Activated naive CD4-positive, alpha-beta T cell treated with anti-CD3 and anti-CD28 coated beads, Interleukin-2, amount 50 U/mL, for 16 hours (primary cell): ENCODE data around the gene ADAM33.

ENCODE experiments used
- DNase-seq: peaks from one replicate; pipeline ENCODE4 v3.0.0-alpha.2; 2020

ADAM33 gene

DNA sequence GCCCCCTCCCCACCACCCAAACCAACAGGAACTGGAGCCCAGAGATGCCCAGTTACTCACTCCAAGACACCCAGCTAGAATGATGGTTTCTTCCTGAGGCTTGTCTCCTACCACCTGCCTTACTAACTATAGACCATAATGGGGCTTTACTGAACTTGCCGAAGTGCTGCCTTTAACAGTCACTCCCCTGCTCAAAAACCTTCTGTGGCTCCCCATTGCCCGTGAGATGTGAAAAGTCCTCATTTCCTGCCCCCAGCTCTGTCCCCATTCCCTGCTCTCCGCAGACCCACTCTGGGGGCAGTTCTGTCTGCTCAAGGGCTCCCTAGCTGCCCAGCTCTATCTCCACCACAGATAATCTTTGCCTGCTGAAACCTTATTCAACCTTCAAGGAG is 25.7 kb upstream of the ADAM33 start:
- no peak for DNase-seq

DNA sequence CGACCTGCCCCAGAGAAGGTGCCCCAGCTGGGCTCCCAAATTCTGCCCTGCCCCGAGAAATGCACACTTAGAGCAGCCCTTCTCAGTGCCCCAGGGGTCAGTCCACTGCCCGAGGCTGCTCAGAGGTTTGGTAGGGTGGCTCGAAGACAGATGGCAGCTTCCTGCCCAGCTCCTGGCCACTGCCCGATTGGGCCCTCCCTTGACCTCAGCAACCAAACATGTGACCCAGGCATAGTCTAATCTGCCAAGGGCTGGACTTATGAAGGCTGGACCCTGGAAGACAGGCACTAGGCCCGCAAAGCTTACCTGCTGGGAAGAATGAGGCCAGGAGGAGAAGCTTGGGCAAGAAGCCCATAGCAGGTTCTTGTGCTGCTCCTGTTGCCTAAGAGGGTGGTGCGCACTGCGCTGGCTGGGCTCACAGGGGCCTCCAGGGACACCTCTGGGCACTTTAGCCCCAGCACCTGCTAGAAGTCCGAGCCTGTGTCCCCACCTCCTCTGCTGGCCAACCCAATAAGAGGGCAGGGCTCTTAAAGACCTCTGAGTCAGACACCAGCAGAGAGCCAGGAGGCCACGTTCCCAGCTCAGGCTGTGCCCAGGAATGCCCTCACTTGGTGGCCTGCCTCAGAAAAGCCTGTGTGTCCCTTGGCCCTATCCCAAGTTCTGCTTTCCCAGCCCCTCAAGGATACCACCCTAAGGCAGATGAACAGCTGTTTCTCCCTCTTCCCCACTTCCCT is 25.1 kb upstream of the ADAM33 start:
- DNase-seq, result no peak

DNA sequence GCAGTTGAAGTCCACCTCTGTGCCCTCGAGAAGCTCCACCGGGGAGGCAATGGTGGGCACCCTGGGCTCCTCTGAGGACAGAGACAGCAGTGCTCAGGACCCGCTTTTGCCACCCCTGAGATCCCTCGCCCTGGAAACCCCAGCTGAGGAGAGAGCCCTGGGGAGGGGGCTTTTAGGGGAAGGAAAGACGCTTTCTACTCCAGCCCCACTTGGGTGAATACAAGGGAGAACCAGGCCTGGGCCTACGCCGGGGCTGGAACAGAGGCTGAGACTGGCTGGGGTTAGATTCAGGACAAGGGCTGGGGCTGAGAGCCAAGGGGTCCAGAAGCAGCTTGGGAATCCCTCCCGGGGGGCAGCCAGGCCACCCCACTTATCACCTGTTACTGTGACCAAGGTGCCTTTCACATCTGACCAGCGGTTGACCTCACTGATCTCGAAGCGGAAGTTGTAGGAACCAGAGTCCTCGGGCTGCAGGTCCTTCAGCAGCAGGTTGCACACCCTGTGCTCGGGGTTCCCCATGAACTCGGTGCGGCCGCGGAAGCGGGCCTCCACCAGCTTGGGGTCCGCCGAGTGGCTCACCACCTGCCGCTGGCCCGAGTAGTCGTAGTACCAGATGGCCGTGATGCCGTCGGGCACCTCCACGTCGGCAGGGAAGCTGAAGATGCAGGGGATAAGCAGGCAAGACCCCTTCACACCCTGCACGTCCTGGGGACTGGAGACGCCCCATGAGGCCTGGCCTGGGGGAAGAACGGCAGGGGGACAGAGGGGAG is 24.3 kb upstream of the ADAM33 start:
- DNase-seq, result no peak

DNA sequence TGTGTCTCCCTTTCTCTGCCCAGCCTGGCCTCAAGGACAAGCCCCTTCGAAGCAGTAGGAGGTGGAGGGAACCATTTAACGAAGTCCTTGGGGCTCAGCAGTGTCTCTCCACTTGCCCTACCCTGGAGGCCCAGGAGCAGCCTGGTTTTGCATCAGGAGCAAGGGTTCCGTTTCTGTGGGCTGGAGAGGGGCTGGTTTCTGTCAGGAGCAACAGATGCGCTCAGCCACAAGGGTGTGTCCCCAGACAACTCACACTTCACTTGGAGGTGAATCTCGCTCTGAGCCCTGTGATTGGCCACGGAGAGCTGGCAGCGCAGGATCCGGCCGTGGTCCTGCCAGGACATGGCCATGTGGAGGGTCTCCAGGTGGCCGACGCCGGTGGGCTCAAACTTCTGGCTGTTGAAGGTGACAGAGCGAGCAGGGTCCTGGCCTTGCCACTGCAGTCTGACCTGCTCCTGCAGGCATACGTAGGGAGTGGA is 23.7 kb upstream of the ADAM33 start:
- DNase-seq, result no peak

DNA sequence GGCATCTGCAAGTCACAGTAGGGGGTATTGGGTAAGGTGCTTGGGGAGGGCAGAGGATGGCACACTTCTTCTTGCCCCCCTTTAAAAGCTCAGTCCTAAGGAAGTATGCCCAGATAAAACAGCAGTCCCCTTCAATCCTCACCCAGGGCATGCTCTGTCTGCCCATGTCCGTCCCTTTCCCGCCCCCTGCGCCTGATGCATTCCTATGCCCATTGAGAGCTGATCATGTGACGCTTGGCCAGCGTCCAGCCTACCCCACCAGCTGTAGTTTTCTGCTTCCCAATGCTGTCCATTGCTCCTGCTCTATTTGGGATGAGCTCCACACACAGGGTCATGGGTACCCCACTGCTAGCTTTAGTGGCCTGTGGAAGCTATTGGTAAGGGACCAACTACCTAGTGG is 22.3 kb upstream of the ADAM33 start:
- no peak for DNase-seq

DNA sequence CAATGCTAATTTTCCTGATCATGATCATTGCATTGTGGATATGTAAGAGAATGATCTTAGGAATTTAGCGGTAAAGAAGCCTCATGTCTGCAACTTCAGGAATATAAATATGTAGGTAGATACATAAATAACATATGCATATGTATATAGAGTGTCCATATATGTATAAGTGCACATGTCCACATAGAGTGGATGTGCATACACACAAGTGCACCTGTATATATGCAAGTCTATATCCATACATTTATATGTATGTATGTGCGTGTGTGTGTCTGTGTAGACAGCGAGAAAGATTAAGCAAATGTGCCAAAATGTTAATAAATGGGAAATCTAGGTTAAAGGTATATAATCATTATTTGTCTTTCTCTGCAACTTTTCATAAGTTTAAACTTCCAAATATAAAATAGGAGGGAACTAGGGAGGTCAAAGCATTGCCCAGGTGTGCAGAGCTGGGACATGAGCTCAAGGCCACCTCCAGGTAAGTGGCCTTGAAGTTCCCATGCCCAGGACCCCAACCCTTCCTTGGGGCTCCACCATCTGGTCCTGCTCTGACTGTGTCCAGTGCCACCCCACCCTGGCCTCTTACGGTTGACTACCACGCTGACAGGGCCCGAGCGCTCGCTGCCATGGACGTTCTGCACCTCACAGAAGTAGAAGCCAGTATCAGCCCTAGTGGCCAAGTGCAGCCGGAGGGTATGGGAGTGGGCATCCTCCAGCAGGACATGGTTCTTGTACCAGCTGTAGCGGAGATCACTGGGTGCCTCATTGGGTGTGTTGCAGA is 21.0 kb upstream of the ADAM33 start:
- no peak for DNase-seq

DNA sequence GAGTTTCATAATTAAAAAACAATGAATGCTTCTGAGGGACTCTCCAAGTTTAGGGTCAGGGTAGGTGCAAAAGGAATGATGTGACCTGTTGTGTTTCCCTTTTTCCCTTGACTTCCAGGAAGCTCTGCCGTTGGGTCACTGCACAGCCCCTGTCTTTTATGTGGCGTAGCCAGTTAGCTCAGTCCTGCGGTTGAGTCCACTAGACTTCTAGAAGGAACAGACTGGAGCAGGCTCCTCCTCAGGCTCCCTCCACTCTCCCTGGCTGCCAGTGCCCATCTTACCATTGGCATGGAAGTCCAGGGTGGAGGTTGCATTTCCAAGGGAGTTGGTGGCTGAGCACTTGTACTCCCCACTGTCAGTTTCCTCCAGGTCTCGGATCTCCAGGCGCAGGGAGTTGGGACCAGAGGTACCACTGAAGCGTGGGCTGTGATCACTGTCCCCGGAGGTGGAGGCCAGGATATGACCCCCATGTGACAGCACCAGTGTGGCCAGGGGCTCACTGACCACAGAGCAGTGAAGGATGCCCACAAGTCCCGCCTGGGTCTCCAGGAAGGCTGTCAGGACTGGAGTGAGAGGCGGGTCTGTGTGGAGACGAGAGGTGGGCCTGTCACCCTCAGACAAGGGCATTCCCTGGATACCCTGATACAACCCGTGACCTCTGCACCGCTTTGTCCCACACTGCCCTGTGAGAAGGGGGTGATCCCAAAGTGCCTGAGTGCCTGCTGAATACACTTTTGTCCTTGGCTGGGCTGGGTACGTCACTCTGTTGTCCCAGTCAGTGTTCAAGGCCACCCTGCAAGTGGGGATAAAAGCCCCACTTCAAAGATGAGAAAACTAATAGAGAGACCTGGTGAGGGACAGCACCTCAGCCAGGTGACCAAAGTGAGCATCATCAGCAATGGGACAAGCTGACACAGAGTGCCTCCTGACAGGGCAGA is 19.5 kb upstream of the ADAM33 start:
- no peak for DNase-seq

DNA sequence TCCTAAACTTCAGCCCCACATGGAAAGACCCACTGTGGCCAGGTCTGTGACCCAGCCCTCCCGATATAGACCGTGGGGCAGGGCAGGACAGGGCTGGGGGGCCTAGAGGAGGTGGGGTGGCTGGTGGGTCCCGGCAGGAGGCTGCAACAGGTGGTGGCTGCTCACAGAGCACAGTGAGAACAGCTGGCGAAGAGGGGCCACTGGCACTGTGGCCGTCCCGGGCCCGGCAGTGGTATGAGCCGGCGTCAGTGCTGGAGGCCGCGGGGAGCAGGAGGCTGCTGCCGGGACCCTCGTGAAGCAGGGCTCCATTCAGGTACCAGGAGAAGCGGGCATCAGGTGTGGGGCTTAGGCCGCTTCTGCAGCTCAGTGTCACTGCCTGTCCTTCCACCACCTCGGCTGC is 17.2 kb upstream of the ADAM33 start:
- no peak for DNase-seq

DNA sequence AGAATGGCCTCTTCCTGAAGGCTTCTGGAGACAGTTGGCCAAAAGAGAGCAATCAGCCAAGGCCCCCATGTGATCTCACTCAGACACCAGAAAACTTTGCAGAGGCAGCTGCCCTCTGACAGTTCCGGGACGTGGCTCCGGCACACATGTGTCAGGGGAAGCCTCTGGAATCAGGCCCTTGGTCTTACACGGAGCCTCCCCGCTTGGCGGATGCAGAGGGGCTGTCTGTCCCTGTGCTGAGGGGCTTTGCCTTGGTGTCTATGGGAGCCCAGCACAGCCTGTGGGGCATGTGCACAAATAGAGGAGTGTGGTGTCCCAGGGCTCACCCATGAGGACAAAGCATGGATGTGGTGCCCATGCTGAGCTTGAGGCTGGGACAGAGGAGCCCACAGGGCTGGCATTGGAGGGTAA is 16.8 kb upstream of the ADAM33 start:
- DNase-seq, result no peak

DNA sequence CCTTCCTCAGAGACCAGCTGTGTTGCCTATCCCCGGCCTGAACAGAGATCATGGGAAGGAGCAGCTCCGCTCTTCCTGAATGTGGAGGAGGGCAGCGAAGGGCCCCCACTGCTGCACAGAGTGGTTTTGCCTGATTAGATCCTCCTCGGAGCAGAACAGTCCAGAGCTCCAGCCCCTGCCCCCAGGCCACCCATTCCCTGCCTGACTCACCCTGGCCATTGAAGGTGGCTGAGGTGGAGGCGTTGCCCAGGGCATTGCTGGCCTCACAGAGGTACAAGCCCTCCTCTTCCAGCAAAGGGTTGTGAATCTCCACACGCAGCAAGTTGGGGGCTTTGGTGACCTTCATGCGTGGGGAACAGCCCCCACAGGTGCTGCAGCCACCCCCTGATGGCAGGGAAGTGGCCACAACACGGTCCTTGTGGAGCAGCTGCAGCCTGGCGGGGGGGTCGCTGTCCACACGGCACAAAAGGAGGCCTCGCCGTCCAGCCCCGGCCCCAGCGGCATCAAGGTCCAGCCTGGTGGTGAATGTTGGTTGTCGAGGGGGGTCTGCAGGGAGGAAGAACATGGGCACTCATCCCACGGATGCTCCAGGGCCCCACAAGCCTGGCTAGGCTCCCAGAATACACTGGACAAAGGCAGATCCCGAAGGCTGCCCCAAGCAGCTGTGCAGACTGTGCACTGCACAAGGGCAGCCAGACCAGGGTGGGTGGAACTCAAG is 15.9 kb upstream of the ADAM33 start:
- DNase-seq, result no peak

DNA sequence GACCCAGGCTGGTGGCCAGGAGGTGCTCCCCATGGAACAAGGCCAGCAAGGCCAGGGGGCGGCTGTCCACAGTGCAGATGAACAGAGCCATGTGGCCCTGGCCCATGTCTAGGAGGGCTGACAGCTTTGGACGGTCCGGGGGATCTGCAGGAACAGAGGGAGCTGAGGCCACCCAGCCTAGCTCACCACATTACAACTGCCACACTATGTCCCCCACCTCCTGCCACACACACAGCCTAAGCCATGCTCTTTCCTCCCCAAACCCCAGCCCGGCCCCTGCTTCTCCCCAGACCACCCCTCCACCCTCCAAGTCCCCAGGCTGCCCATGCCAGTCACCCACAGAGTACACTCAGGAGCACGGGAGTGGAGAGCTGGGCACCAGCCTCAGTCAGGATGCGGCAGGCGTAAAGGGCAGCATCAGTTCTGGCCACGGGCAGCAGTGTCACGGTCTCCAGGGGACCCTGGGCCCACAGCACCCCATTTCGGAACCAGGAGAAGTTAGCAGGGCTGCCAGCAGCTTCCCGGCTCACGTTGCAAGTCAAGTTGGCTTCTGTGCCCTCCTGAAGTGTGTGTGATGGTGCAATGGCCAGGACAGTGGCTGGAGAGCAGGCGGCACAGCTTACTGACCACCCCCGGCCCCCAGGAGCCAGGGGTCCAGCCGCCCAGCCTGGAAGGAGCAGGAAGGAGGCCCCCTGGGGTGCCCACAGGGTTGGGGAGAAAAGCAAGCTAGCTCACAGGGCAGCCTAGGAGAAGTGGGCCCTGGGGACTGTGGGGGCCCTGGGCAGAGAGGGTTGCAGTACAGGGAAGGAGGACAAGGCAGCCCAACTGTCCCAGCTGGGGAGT is 15.2 kb upstream of the ADAM33 start:
- no peak for DNase-seq

DNA sequence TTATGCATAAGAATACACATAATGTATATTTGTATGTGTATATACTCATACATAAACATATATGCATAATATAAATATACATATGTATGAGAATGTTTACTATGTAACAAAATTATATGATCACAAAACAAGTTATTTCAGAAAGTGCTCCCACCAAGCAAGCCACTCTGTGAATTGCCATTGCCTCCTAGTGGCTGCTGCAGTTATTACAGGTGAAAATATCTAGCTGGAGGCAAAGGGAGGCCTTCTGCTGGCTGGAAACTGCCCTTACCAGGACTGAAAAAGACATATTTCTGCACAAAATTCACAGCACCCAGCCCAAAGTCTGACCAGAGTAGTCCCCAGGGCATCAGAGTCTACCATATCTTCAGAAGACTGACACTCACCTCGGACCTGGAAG is 14.4 kb upstream of the ADAM33 start:
- no peak for DNase-seq

DNA sequence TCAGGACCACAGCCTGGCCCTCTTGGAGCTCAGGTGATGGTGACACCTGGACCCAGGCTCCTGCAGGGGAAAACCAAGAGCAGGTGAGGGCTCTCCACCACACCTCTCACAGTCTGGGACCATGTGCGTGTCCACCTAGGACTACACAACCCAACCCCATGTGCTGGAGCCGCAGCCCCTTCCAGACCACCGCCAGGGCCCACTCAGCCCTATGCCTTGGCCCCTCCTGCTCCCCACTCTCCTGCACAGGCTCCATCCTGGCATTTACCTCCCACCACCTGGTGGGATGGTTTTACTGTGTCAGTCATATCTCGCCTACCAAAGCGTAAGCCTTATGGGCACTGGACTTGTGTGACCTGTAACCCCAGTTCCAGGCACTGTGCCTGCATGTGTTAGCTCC is 13.1 kb upstream of the ADAM33 start:
- no peak for DNase-seq

DNA sequence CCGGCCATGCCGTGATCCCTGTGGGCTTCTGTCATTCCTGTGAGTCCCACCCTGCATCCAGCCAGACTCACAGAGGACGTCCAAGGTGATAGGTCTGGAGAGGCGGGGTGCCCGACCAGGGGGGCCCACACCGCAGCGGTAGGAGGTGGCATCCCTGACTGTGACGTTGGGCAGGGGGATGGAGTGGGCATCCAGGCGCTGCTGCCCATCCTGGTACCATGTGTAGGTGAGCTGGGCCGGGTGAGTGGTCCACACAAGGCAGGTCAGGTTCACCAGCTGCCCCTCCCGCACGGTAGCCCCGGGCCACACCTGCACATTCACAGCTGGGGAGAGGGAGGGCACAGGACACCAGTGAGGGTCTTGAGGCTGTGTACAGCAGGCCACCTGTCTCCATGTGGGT is 11.6 kb upstream of the ADAM33 start:
- no peak for DNase-seq

DNA sequence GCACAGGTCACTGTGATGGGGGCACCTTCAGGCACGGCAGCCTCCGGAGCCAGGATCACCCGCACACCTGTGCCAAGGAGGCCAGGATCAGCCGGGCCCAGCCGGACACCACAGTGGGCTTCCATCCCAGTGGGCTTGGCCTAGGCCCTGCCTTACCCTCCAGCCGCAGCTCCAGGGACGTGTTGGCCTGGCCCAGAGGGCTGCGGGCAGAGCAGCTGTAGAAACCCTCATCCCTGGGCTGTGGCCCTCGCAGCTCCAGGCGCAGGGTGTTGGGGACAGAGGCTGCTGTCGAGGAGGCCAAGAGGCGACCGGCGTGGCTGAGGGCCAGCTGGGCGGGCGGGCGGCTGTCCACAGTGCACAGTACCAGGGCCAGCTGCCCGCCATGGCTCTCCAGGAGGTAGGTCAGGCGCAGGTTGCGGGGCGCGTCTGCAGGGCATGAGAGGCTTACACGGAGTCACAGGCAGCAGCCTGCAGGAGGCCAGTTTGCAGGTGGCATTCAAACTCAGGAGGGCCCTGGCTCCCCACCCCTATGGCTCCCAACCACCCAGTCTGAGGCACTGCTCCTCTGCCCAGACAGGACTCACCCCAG is 11.0 kb upstream of the ADAM33 start:
- DNase-seq, result no peak

DNA sequence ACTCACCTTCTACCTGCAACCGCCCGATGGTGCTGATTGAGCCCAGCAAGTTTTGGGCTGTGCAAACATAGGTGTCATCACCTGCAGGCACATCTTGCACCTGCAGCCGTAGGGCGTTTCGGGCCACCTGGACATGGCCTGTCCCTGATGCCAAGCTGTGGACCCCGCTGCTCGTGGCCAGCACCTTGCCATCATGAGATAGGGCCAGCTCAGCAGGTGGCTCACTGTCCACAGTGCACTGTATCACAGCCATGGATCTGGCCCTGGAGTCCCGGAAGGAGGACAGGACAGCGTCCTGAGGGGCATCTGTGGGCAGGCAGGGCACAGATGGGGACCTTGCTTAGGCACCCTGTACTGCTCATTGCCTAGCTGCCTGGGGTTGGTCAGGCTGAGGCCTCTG is 10.1 kb upstream of the ADAM33 start:
- no peak for DNase-seq

DNA sequence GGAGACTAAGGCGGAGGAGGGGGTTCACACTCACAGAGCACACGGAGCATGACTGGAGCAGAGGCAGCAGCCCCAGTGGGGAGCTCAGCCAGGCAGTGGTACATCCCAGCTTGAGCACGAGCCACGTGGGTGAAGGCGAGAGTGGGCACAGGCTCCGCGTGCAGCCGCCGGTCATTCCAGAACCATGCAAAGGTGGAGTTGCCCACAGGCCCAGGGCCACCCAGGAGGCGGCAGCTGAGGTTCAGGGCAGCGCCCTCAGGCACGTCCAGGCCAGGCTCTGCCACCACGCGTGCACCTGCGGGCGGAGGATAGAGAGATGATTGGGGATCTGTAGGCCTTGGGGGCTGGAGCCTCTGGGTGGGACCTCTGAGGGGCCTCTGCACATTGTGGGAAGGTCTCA is 9.5 kb upstream of the ADAM33 start:
- DNase-seq, result no peak

DNA sequence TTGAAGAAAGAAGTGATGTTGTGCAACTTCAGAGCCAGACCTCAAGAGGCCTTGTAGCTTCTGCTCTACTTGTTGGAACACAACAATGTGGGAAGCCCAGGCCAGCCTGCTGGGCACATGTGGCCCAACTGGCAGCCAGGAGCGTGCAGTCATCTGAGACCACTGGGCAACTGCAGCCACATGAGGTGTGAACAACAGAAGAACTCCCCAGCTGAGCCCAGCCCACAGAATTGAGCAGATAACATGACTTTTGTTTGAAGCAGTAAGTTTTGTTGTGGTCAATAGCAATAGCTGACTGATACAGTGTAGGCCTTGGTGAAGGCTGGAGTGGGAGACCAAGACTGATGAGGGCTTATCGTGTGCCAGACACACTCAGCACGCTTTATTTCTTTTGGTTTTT is 8.6 kb upstream of the ADAM33 start:
- no peak for DNase-seq

DNA sequence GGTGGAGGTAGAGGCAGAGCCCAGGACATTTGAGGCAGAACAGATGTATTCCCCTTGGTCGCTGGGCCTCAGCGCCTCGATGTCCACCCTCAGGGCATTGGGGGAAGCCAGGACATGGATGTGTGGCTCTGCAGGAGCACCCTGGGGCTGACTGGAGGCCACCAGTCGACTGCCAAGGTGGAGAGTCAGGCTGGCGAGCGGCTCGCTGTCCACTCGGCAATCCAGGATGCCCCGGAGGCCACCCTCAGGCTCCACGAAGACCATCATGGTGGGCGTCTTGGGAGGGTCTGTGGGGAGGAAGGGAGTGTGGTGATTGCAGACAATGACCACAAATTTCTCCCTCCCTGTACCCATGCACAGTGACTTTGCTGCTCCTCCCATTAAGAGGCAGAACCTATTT is 8.2 kb upstream of the ADAM33 start:
- no peak for DNase-seq

DNA sequence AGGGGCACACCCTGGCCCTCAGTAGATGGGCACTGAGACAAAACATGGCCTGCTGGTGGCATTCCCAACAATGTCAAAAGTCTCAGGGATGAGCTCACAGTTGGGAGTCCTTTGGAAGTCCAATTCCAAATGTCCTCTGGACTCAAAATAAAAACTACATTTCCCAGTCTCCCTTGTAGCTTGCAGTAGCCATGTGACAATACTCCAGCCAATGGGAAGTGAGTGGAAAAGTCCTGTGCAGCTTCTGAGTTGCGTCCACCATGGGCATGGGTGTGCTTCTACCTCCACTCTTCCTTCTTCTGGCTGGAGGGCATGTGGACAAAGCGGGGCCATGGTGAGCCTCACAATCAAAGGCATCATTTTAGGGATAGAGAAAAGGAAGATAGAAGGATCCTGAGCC is 5.8 kb upstream of the ADAM33 start:
- no peak for DNase-seq
